Neural progenitor cell (in vitro differentiated cells): ENCODE results near the gene TMEM217. TPM values are rescaled to one million over a fixed set of nuclear protein-coding genes. Genes with fewer than 3 reads are reported as not detected.

Experiments used
- DNase-seq: peaks from one replicate; pipeline ENCODE4 v3.0.0-alpha.2; 2016; ENCODE audit warnings: low spot score
- H2AFZ ChIP-seq: fragments of 200-600 bp; sonication (generic); replicated peaks from 2 replicates; pipeline ENCODE4 v1.6.1; 2016; ENCODE audit warnings: antibody characterized with exemption
- H3F3A ChIP-seq: fragments of 200-600 bp; sonication (generic); 2 replicates; pipeline ENCODE4 v1.6.1; 2016; ENCODE audit warnings: antibody characterized with exemption, low read depth
- H3K27ac ChIP-seq: fragments of 200-600 bp; sonication (generic); 2 replicates; pipeline ENCODE4 v1.5.1; 2016; ENCODE audit warnings: mild to moderate bottlenecking
- H3K27me3 ChIP-seq: fragments of 200-600 bp; sonication (generic); 2 replicates; pipeline ENCODE4 v1.6.1; 2016; ENCODE audit warnings: mild to moderate bottlenecking, moderate library complexity
- H3K36me3 ChIP-seq: fragments of 200-600 bp; sonication (generic); 2 replicates; pipeline ENCODE4 v1.5.1; 2016
- H3K4me1 ChIP-seq: fragments of 200-600 bp; sonication (generic); 2 replicates; pipeline ENCODE4 v1.6.1; 2016; ENCODE audit warnings: mixed run types
- H3K4me2 ChIP-seq: fragments of 200-600 bp; sonication (generic); 2 replicates; pipeline ENCODE4 v1.6.1; 2016
- H3K4me3 ChIP-seq: fragments of 200-600 bp; sonication (generic); 2 replicates; pipeline ENCODE4 v1.5.1; 2016
- H3K79me2 ChIP-seq: fragments of 200-600 bp; sonication (generic); 2 replicates; pipeline ENCODE4 v1.6.1; 2016; ENCODE audit warnings: low read depth
- H3K9ac ChIP-seq: fragments of 200-600 bp; sonication (generic); 2 replicates; pipeline ENCODE4 v1.6.1; 2016
- H3K9me3 ChIP-seq: fragments of 200-600 bp; sonication (generic); 2 replicates; pipeline ENCODE4 v1.5.1; 2016; ENCODE audit warnings: low read depth
- H4K20me1 ChIP-seq: fragments of 200-600 bp; sonication (generic); 2 replicates; pipeline ENCODE4 v1.6.1; 2016; ENCODE audit warnings: low read depth
- H3K27ac Mint-ChIP-seq: 3 replicates; pipeline ENCODE4 v1.8.0; 2021; ENCODE audit warnings: mixed read lengths
- H3K27me3 Mint-ChIP-seq: 2 replicates; pipeline ENCODE4 v1.8.0; 2022; ENCODE audit warnings: low read depth, mild to moderate bottlenecking, inconsistent platforms, moderate library complexity, mixed read lengths; ENCODE audit not compliant: insufficient read depth
- H3K36me3 Mint-ChIP-seq: 3 replicates; pipeline ENCODE4 v1.8.0; 2021; ENCODE audit warnings: mixed read lengths
- H3K4me1 Mint-ChIP-seq: 3 replicates; pipeline ENCODE4 v1.8.0; 2021; ENCODE audit warnings: mixed read lengths
- H3K4me3 Mint-ChIP-seq: 3 replicates; pipeline ENCODE4 v1.8.0; 2021; ENCODE audit warnings: mild to moderate bottlenecking, moderate library complexity, mixed read lengths
- H3K9me3 Mint-ChIP-seq: 3 replicates; pipeline ENCODE4 v1.8.0; 2020; ENCODE audit warnings: mixed read lengths
- CTCF ChIP-seq: fragments of 200-600 bp; sonication (generic); IDR thresholded peaks from 2 replicates; pipeline ENCODE4 v1.5.1; 2017; ENCODE audit warnings: antibody characterized with exemption, mild to moderate bottlenecking
- EZH2 ChIP-seq: fragments of 200-600 bp; sonication (generic); IDR thresholded peaks from 2 replicates; pipeline ENCODE4 v1.6.1; 2017; ENCODE audit warnings: antibody characterized with exemption, mild to moderate bottlenecking, moderate library complexity
- EZH2phosphoT487 ChIP-seq: fragments of 200-600 bp; sonication (generic); IDR thresholded peaks from 2 replicates; pipeline ENCODE4 v1.6.1; 2017; ENCODE audit warnings: antibody characterized with exemption
- total RNA-seq: library from RNA; depleted of rRNA; stranded (reverse); fragments of >200 nt; gene quantifications from 2 replicates; pipeline ENCODE4 v1.2.3, GENCODE V29; 2015; ENCODE audit warnings: low replicate concordance

Gene TMEM217
- total RNA-seq, 1 donor from 2014 or later, result not detected

GRCh38 chr6:37239526-37239925 is 18.4 kb downstream of the TMEM217 start:
- Mint-ChIP-seq H3K27me3 (peaks cover 5% of the 10 kb centered on the region), H3K4me1 (peaks cover 20% of the 10 kb centered on the region), H3K27ac (no peak overlapping the region), H3K4me3 (no peak overlapping the region), H3K9me3 (peaks cover 2% of the 10 kb centered on the region), H3K36me3 (no peaks in the 10 kb centered on the region)
- Histone ChIP-seq H2AFZ (no peak overlapping the region), H3K4me2 (no peak overlapping the region), H3K4me1 (no peaks in the 10 kb centered on the region), H3F3A (no peaks in the 10 kb centered on the region), H3K27me3 (no peaks in the 10 kb centered on the region), H3K9ac (no peak overlapping the region), H3K27ac (no peak overlapping the region), H3K4me3 (no peak overlapping the region), H3K36me3 (no peaks in the 10 kb centered on the region), H3K9me3 (no peaks in the 10 kb centered on the region), H3K79me2 (no peaks in the 10 kb centered on the region), H4K20me1 (no peaks in the 10 kb centered on the region)
- DNase-seq, result no peak
- TF ChIP-seq CTCF, result no peak
- TF ChIP-seq EZH2, result no peak
- TF ChIP-seq EZH2phosphoT487, result no peak

- peaks cover 2% of the 10 kb centered on the region for H3K9me3 Mint-ChIP-seq
- no peaks in the 10 kb centered on the region for H3K36me3 Mint-ChIP-seq
- Histone ChIP-seq H3K4me1 (no peaks in the 10 kb centered on the region), H3K27me3 (no peaks in the 10 kb centered on the region), H3K9me3 (no peaks in the 10 kb centered on the region), H4K20me1 (no peaks in the 10 kb centered on the region), H3F3A (no peaks in the 10 kb centered on the region), H3K79me2 (no peaks in the 10 kb centered on the region), H3K4me2 (no peak overlapping the region), H3K36me3 (no peaks in the 10 kb centered on the region), H3K4me3 (no peak overlapping the region), H2AFZ (no peak overlapping the region), H3K9ac (no peak overlapping the region), H3K27ac (no peak overlapping the region)
- no peak overlapping the region for H3K4me3 Mint-ChIP-seq
- H3K27me3 Mint-ChIP-seq, result peaks cover 5% of the 10 kb centered on the region
- TF ChIP-seq EZH2 (no peak), EZH2phosphoT487 (no peak), CTCF (no peak)
- no peak for DNase-seq
- no peak overlapping the region for H3K27ac Mint-ChIP-seq
- peaks cover 20% of the 10 kb centered on the region for H3K4me1 Mint-ChIP-seq
Measured at GRCh38 chr6:37238381-37238780, 19.6 kb downstream of the TMEM217 start.

- peaks cover 2% of the 10 kb centered on the region for H3K9me3 Mint-ChIP-seq
- DNase-seq, result no peak
- TF ChIP-seq EZH2phosphoT487, result no peak
- TF ChIP-seq EZH2, result no peak
- TF ChIP-seq CTCF, result no peak
- H3K4me1 ChIP-seq, result no peaks in the 10 kb centered on the region
- no peaks in the 10 kb centered on the region for H3F3A ChIP-seq
- no peak overlapping the region for H3K4me3 Mint-ChIP-seq
- H3K27ac Mint-ChIP-seq, result no peak overlapping the region
- H3K79me2 ChIP-seq, result no peaks in the 10 kb centered on the region
- peaks cover 20% of the 10 kb centered on the region for H3K4me1 Mint-ChIP-seq
- H3K27ac ChIP-seq, result no peak overlapping the region
- H3K27me3 Mint-ChIP-seq, result peaks cover 7% of the 10 kb centered on the region
- no peaks in the 10 kb centered on the region for H4K20me1 ChIP-seq
- no peaks in the 10 kb centered on the region for H3K27me3 ChIP-seq
- no peak overlapping the region for H3K9ac ChIP-seq
- H3K4me3 ChIP-seq, result no peak overlapping the region
- no peak overlapping the region for H3K4me2 ChIP-seq
- no peaks in the 10 kb centered on the region for H3K9me3 ChIP-seq
- no peaks in the 10 kb centered on the region for H3K36me3 Mint-ChIP-seq
- no peak overlapping the region for H2AFZ ChIP-seq
- no peaks in the 10 kb centered on the region for H3K36me3 ChIP-seq
Measured at GRCh38 chr6:37237789-37238188, 20.2 kb downstream of the TMEM217 start.

- no peak for TF ChIP-seq EZH2phosphoT487
- no peak for TF ChIP-seq CTCF
- TF ChIP-seq EZH2, result no peak
- Histone ChIP-seq H3K4me1 (no peaks in the 10 kb centered on the region), H3K4me2 (no peak overlapping the region), H3K9me3 (no peaks in the 10 kb centered on the region), H3K27me3 (no peaks in the 10 kb centered on the region), H3K79me2 (no peaks in the 10 kb centered on the region), H2AFZ (no peak overlapping the region), H3K9ac (no peak overlapping the region), H3K4me3 (no peak overlapping the region), H4K20me1 (no peaks in the 10 kb centered on the region), H3K27ac (no peak overlapping the region), H3K36me3 (no peaks in the 10 kb centered on the region), H3F3A (no peaks in the 10 kb centered on the region)
- Mint-ChIP-seq H3K4me1 (peaks cover 20% of the 10 kb centered on the region), H3K36me3 (no peaks in the 10 kb centered on the region), H3K9me3 (peaks cover 2% of the 10 kb centered on the region), H3K4me3 (no peak overlapping the region), H3K27ac (no peak overlapping the region), H3K27me3 (peaks cover 7% of the 10 kb centered on the region)
- no peak for DNase-seq
Measured at GRCh38 chr6:37236921-37237320, 21.0 kb downstream of the TMEM217 start.
